ENCODE measurements around the gene LNP1. TPM values are rescaled to one million over a fixed set of nuclear protein-coding genes. Genes with fewer than 3 reads are reported as not detected.

Gene LNP1
- total RNA-seq, 2 donors from 2014 or later: 0.73 to 3.4 TPM

- no peak for TF ChIP-seq POLR2AphosphoS5 (IDR thresholded peaks at IDR 0.05)
- TF ChIP-seq POLR2A (IDR thresholded peaks at IDR 0.05): no peak
- TF ChIP-seq CTCF (IDR thresholded peaks at IDR 0.05): no peak
- no peaks in the 10 kb centered on the region for H3K27me3 ChIP-seq (replicated peaks; ENCODE audit: insufficient read depth)
- intact Hi-C loops (cut with DNase I): no loop called here
- no peak overlapping the region for H3K27ac ChIP-seq
- no peaks in the 10 kb centered on the region for H3K4me1 ChIP-seq (replicated peaks)
- WGBS: 63% methylated on average over 1 of the region's 1 CpG
- DNase-seq (ENCODE audit: low spot score): no peak
- H3K36me3 ChIP-seq: no peaks in the 10 kb centered on the region
- no peaks in the 10 kb centered on the region for H3K9me3 ChIP-seq
- no peak overlapping the region for H3K4me3 ChIP-seq
Measured at GRCh38 chr3:100416863-100417262, 15.5 kb downstream of the LNP1 start.

- Histone ChIP-seq H3K4me3 (no peak overlapping the region), H3K36me3 (no peaks in the 10 kb centered on the region), H3K27me3 (replicated peaks; ENCODE audit: insufficient read depth) (no peaks in the 10 kb centered on the region), H3K9me3 (no peaks in the 10 kb centered on the region), H3K4me1 (replicated peaks) (no peaks in the 10 kb centered on the region), H3K27ac (no peak overlapping the region)
- TF ChIP-seq POLR2AphosphoS5 (IDR thresholded peaks at IDR 0.05) (no peak), CTCF (IDR thresholded peaks at IDR 0.05) (no peak), POLR2A (IDR thresholded peaks at IDR 0.05) (no peak)
- 100% methylated on average over 1 of the region's 1 CpG for WGBS
- no peak for DNase-seq (ENCODE audit: low spot score)
- intact Hi-C loops (cut with DNase I): no loop called here
Measured at GRCh38 chr3:100419406-100419805, 18.1 kb downstream of the LNP1 start.

GRCh38 chr3:100420885-100421284 is 19.5 kb downstream of the LNP1 start:
- WGBS: 96% methylated on average over 2 of the region's 2 CpGs
- intact Hi-C loops (cut with DNase I): no loop called here
- H3K4me1 ChIP-seq (replicated peaks): no peaks in the 10 kb centered on the region
- TF ChIP-seq CTCF (IDR thresholded peaks at IDR 0.05) (no peak), POLR2AphosphoS5 (IDR thresholded peaks at IDR 0.05) (no peak), POLR2A (IDR thresholded peaks at IDR 0.05) (no peak)
- DNase-seq (ENCODE audit: low spot score): no peak
- H3K9me3 ChIP-seq: no peaks in the 10 kb centered on the region
- no peak overlapping the region for H3K27ac ChIP-seq
- no peak overlapping the region for H3K4me3 ChIP-seq
- no peaks in the 10 kb centered on the region for H3K27me3 ChIP-seq (replicated peaks; ENCODE audit: insufficient read depth)
- H3K36me3 ChIP-seq: no peaks in the 10 kb centered on the region

GRCh38 chr3:100423611-100424010 is 22.3 kb downstream of the LNP1 start:
- intact Hi-C loops (cut with DNase I): no loop called here
- no peak for DNase-seq (ENCODE audit: low spot score)

GRCh38 chr3:100424261-100424660 is 22.9 kb downstream of the LNP1 start:
- Histone ChIP-seq H3K9me3 (no peaks in the 10 kb centered on the region), H3K4me1 (replicated peaks) (no peaks in the 10 kb centered on the region), H3K36me3 (no peaks in the 10 kb centered on the region), H3K4me3 (no peak overlapping the region), H3K27me3 (replicated peaks; ENCODE audit: insufficient read depth) (no peaks in the 10 kb centered on the region), H3K27ac (no peak overlapping the region)
- intact Hi-C loops (cut with DNase I): no loop called here
- 98% methylated on average over 2 of the region's 2 CpGs for WGBS
- TF ChIP-seq POLR2A (IDR thresholded peaks at IDR 0.05): no peak
- no peak for TF ChIP-seq CTCF (IDR thresholded peaks at IDR 0.05)
- no peak for TF ChIP-seq POLR2AphosphoS5 (IDR thresholded peaks at IDR 0.05)
- no peak for DNase-seq (ENCODE audit: low spot score)

More at GRCh38 chr3:100423611-100424010, 22.3 kb downstream of the LNP1 start:
- TF ChIP-seq POLR2AphosphoS5 (IDR thresholded peaks at IDR 0.05) (no peak), POLR2A (IDR thresholded peaks at IDR 0.05) (no peak)
- no peaks in the 10 kb centered on the region for H3K27me3 ChIP-seq (replicated peaks; ENCODE audit: insufficient read depth)
- H3K4me3 ChIP-seq: no peak overlapping the region
- no peaks in the 10 kb centered on the region for H3K4me1 ChIP-seq (replicated peaks)
- 96% methylated on average over 5 of the region's 5 CpGs for WGBS
- H3K27ac ChIP-seq: no peak overlapping the region
- H3K9me3 ChIP-seq: no peaks in the 10 kb centered on the region
- no peaks in the 10 kb centered on the region for H3K36me3 ChIP-seq
